Jurkat, Clone E6-1 (cell line): Measurements from ENCODE around the gene SAPCD1.

Experiments
- DNase-seq: peaks from one replicate; pipeline ENCODE4 v3.0.0-alpha.2; 2011; ENCODE audit warnings: low read depth, low spot score
- H3K4me3 ChIP-seq: 2 replicates; pipeline ENCODE4 v1.5.1; 2011; ENCODE audit warnings: mild to moderate bottlenecking, low read length, control low read depth, moderate library complexity

Gene SAPCD1

GRCh38 chr6:31728767-31729514, 33.5 kb upstream of the SAPCD1 start, which contains the start of gene DDAH2:
Gene DDAH2, minus strand, starts transcription at chr6:31729299. Its CDS starts 138 bp downstream, at chr6:31729161.
- no peak for DNase-seq
- peak within 1 kb of the TSS; percentile 62 for H3K4me3 ChIP-seq

- DNase-seq = peak; percentile 70
- H3K4me3 ChIP-seq = peak overlapping the region; percentile 62
These were observed 32.9 kb upstream of the SAPCD1 start for GRCh38 chr6:31729515-31729978.

GRCh38 chr6:31729979-31730630, 32.4 kb upstream of the SAPCD1 start:
- peak overlapping the region; percentile 62 for H3K4me3 ChIP-seq
- peak; percentile 73 for DNase-seq

- no peak overlapping the region for H3K4me3 ChIP-seq
- DNase-seq = no peak
These were observed 31.8 kb upstream of the SAPCD1 start for GRCh38 chr6:31730631-31731086.

- no peak for DNase-seq
These were observed 30.4 kb upstream of the SAPCD1 start for GRCh38 chr6:31732029-31732428.

GRCh38 chr6:31733734-31734133, 28.7 kb upstream of the SAPCD1 start:
- no peak overlapping the region for H3K4me3 ChIP-seq
- no peak for DNase-seq

More at GRCh38 chr6:31732029-31732428, 30.4 kb upstream of the SAPCD1 start:
- H3K4me3 ChIP-seq = no peak overlapping the region

GRCh38 chr6:31734247-31734820, 28.1 kb upstream of the SAPCD1 start:
- no peak for DNase-seq
- peak overlapping the region; percentile 98 for H3K4me3 ChIP-seq

- peak overlapping the region; percentile 98 for H3K4me3 ChIP-seq
- DNase-seq = peak; percentile 53
These were observed 27.5 kb upstream of the SAPCD1 start for GRCh38 chr6:31734821-31735406.

- peak; percentile 73 for DNase-seq
- peak within 1 kb of the TSS; percentile 98 for H3K4me3 ChIP-seq
These were observed 26.3 kb upstream of the SAPCD1 start, which contains the start of gene CLIC1 for GRCh38 chr6:31736021-31736767. Gene CLIC1, minus strand, starts transcription at chr6:31736530. Its CDS starts 230 bp downstream, at chr6:31736300.

- DNase-seq = no peak
- H3K4me3 ChIP-seq = peak overlapping the region; percentile 98
These were observed 25.6 kb upstream of the SAPCD1 start for GRCh38 chr6:31736768-31737314.

- peak; percentile 67 for DNase-seq
- peak overlapping the region; percentile 98 for H3K4me3 ChIP-seq
These were observed 25.0 kb upstream of the SAPCD1 start for GRCh38 chr6:31737315-31737990.

GRCh38 chr6:31737991-31738979, 24.2 kb upstream of the SAPCD1 start:
- H3K4me3 ChIP-seq = peak overlapping the region; percentile 98
- peak; percentile 98 for DNase-seq

- peak within 1 kb of the TSS; percentile 98 for H3K4me3 ChIP-seq
- peak; percentile 99 for DNase-seq
These were observed 22.6 kb upstream of the SAPCD1 start, which contains the start of gene MSH5 for GRCh38 chr6:31739639-31740396. Gene MSH5, plus strand, starts transcription at chr6:31740005. Its CDS starts 462 bp downstream, at chr6:31740467.

- peak overlapping the region; percentile 98 for H3K4me3 ChIP-seq
- DNase-seq = no peak
These were observed 21.8 kb upstream of the SAPCD1 start for GRCh38 chr6:31740397-31741223.

GRCh38 chr6:31741815-31742214, 20.6 kb upstream of the SAPCD1 start:
- no peak overlapping the region for H3K4me3 ChIP-seq
- DNase-seq = no peak
